PC-9 (cell line): ENCODE results near the gene PEPD. TPM values are rescaled to one million over a fixed set of nuclear protein-coding genes. Genes with fewer than 3 reads are reported as not detected.

Experiments used
- BruUV-seq: library from RNA; stranded (reverse); fragments of 400-500 nt; replicated peaks from 2 replicates; lab custom pipeline; 2021; lab: Mats Ljungman, UMichigan
- CTCF ChIA-PET: fragments of 300-600 bp; sonication (Branson Sonifier 250); formaldehyde crosslinking; loops from one replicate; lab custom pipeline; 2022; ENCODE audit warnings: antibody characterized with exemption; lab: Charles Lee
- POLR2A ChIA-PET: fragments of 300-600 bp; sonication (Branson Sonifier 250); formaldehyde crosslinking; loops from one replicate; lab custom pipeline; 2022; ENCODE audit warnings: antibody characterized with exemption; ENCODE audit not compliant: unreplicated experiment; lab: Charles Lee
- DNase-seq, 2 experiments: peaks; one replicate each; pipeline versions ENCODE4 v3.0.0 to v3.0.0-alpha.2; 2015 to 2022; ENCODE audit warnings: mixed read lengths in 1 of 2
- H2AFZ ChIP-seq: fragments of 200-600 bp; sonication (generic); 2 replicates; pipeline ENCODE4 v1.8.1; 2017; ENCODE audit warnings: antibody characterized with exemption
- H3F3A ChIP-seq: fragments of 200-600 bp; sonication (generic); 2 replicates; pipeline ENCODE4 v1.8.1; 2017; ENCODE audit warnings: antibody characterized with exemption, mild to moderate bottlenecking, low read depth; ENCODE audit not compliant: insufficient read depth
- H3K27ac ChIP-seq: fragments of 200-600 bp; sonication (generic); 2 replicates; pipeline ENCODE4 v1.6.1; 2016; ENCODE audit warnings: mixed run types
- H3K27me3 ChIP-seq: fragments of 200-600 bp; sonication (generic); 2 replicates; pipeline ENCODE4 v1.6.1; 2016; ENCODE audit warnings: low read depth, mixed run types; ENCODE audit not compliant: insufficient read depth
- H3K36me3 ChIP-seq: fragments of 200-600 bp; sonication (generic); 2 replicates; pipeline ENCODE4 v1.6.1; 2016; ENCODE audit warnings: low read depth, mixed run types
- H3K4me1 ChIP-seq: fragments of 200-600 bp; sonication (generic); replicated peaks from 2 replicates; pipeline ENCODE4 v1.6.1; 2016; ENCODE audit warnings: mixed run types; ENCODE audit not compliant: insufficient read depth
- H3K4me2 ChIP-seq: fragments of 200-600 bp; sonication (generic); 2 replicates; pipeline ENCODE4 v1.6.1; 2017; ENCODE audit warnings: mixed run types
- H3K4me3 ChIP-seq: fragments of 200-600 bp; sonication (generic); 2 replicates; pipeline ENCODE4 v1.6.1; 2016; ENCODE audit warnings: mixed run types
- H3K79me2 ChIP-seq: fragments of 200-600 bp; sonication (generic); 2 replicates; pipeline ENCODE4 v1.6.1; 2017; ENCODE audit warnings: low read depth, mixed run types
- H3K9me2 ChIP-seq: fragments of 200-600 bp; sonication (generic); 2 replicates; pipeline ENCODE4 v1.8.1; 2017; ENCODE audit warnings: mild to moderate bottlenecking; ENCODE audit not compliant: insufficient read depth
- H3K9me3 ChIP-seq: fragments of 200-600 bp; sonication (generic); 2 replicates; pipeline ENCODE4 v1.8.1; 2016; ENCODE audit warnings: low read depth; ENCODE audit not compliant: insufficient read depth
- H4K20me1 ChIP-seq: fragments of 200-600 bp; sonication (generic); 2 replicates; pipeline ENCODE4 v1.8.1; 2017; ENCODE audit not compliant: insufficient read depth
- EZH2 ChIP-seq: fragments of 200-600 bp; sonication (generic); IDR thresholded peaks from 2 replicates; pipeline ENCODE4 v1.8.0; 2017; ENCODE audit warnings: antibody characterized with exemption, low read depth
- intact Hi-C: fragments of 100-400 bp; cut with micrococcal nuclease; formaldehyde crosslinking; loops from one replicate; pipeline ENCODE4 v1.10.0; 2022; ENCODE audit not compliant: unreplicated experiment
- total RNA-seq: library from RNA; stranded (reverse); gene quantifications from 2 replicates; pipeline ENCODE4 v1.2.3, GENCODE V29; 2021
- TF ChIP-seq, protein P1 (sequence below): fragments of 200-600 bp; sonication (generic); conservative IDR thresholded peaks from 2 replicates; pipeline ENCODE4 v1.6.1; 2017; ENCODE audit warnings: mixed run types, antibody characterized with exemption, mild to moderate bottlenecking, moderate library complexity

PEPD gene
- total RNA-seq, 1 experiment from 2014 or later = 71.0 TPM

GRCh38 chr19:33445442-33446329 lies 75.9 kb downstream of the PEPD start:
- intact Hi-C loops = no loop called here
- no peaks in the 10 kb centered on the region for H3K9me3 ChIP-seq
- H3K27ac ChIP-seq = no peak overlapping the region
- H3F3A ChIP-seq = no peaks in the 10 kb centered on the region
- H2AFZ ChIP-seq = no peak overlapping the region
- no peaks in the 10 kb centered on the region for H3K36me3 ChIP-seq
- ChIA-PET POLR2A (no interaction called here), CTCF (no interaction called here)
- H3K4me1 ChIP-seq = no peaks in the 10 kb centered on the region
- H3K4me3 ChIP-seq = no peak overlapping the region
- no peak overlapping the region for H3K4me2 ChIP-seq
- H3K9me2 ChIP-seq = no peaks in the 10 kb centered on the region
- no peaks in the 10 kb centered on the region for H3K79me2 ChIP-seq
- no peaks in the 10 kb centered on the region for H3K27me3 ChIP-seq
- BruUV-seq = no TSS peak
- DNase-seq = no peak
- H4K20me1 ChIP-seq = no peaks in the 10 kb centered on the region
- TF ChIP-seq, protein P1, sequence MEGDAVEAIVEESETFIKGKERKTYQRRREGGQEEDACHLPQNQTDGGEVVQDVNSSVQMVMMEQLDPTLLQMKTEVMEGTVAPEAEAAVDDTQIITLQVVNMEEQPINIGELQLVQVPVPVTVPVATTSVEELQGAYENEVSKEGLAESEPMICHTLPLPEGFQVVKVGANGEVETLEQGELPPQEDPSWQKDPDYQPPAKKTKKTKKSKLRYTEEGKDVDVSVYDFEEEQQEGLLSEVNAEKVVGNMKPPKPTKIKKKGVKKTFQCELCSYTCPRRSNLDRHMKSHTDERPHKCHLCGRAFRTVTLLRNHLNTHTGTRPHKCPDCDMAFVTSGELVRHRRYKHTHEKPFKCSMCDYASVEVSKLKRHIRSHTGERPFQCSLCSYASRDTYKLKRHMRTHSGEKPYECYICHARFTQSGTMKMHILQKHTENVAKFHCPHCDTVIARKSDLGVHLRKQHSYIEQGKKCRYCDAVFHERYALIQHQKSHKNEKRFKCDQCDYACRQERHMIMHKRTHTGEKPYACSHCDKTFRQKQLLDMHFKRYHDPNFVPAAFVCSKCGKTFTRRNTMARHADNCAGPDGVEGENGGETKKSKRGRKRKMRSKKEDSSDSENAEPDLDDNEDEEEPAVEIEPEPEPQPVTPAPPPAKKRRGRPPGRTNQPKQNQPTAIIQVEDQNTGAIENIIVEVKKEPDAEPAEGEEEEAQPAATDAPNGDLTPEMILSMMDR = no peak
- no peak for TF ChIP-seq EZH2

GRCh38 chr19:33444562-33445441 lies 76.8 kb downstream of the PEPD start:
- Histone ChIP-seq H3K36me3 (no peaks in the 10 kb centered on the region), H4K20me1 (no peaks in the 10 kb centered on the region), H3K79me2 (no peaks in the 10 kb centered on the region), H3K9me2 (no peaks in the 10 kb centered on the region), H3K27me3 (no peaks in the 10 kb centered on the region), H2AFZ (no peak overlapping the region), H3K4me3 (no peak overlapping the region), H3K9me3 (no peaks in the 10 kb centered on the region), H3K4me2 (no peak overlapping the region), H3F3A (no peaks in the 10 kb centered on the region), H3K27ac (no peak overlapping the region), H3K4me1 (no peaks in the 10 kb centered on the region)
- no TSS peak for BruUV-seq
- no peak for TF ChIP-seq EZH2
- TF ChIP-seq, protein P1 = no peak
- DNase-seq = no peak
- intact Hi-C loops = no loop called here
- ChIA-PET POLR2A (no interaction called here), CTCF (no interaction called here)

GRCh38 chr19:33443638-33444561 lies 77.7 kb downstream of the PEPD start:
- Histone ChIP-seq H3K79me2 (no peaks in the 10 kb centered on the region), H2AFZ (no peak overlapping the region), H3K4me1 (no peaks in the 10 kb centered on the region), H3K9me3 (no peaks in the 10 kb centered on the region), H4K20me1 (no peaks in the 10 kb centered on the region), H3F3A (no peaks in the 10 kb centered on the region), H3K9me2 (no peaks in the 10 kb centered on the region), H3K36me3 (no peaks in the 10 kb centered on the region), H3K4me3 (no peak overlapping the region), H3K27ac (no peak overlapping the region), H3K27me3 (no peaks in the 10 kb centered on the region), H3K4me2 (no peak overlapping the region)
- TF ChIP-seq EZH2 = no peak
- TF ChIP-seq, protein P1 = no peak
- BruUV-seq = no TSS peak
- POLR2A ChIA-PET = no interaction called here
- CTCF ChIA-PET = no interaction called here
- intact Hi-C loops = no loop called here
- no peak for DNase-seq
